Stomach smooth muscle (tissue), 2 donors: ENCODE measurements around the gene DHCR24.

ENCODE experiments used
- H3K27ac ChIP-seq: one replicate; pipeline ENCODE4 v1.7.0; 2013; ENCODE audit warnings: mild to moderate bottlenecking, low read length, inconsistent platforms
- H3K27me3 ChIP-seq, 2 donors: one replicate each; pipeline ENCODE4 v1.7.0; 2013; ENCODE audit warnings: low read length in 2 of 2; ENCODE audit not compliant: insufficient read depth in 2 of 2, control insufficient read depth in 1 of 2
- H3K36me3 ChIP-seq, 2 donors: one replicate each; pipeline ENCODE4 v1.7.0; 2013; ENCODE audit warnings: low read length in 2 of 2; ENCODE audit not compliant: control insufficient read depth in 2 of 2, insufficient read depth in 2 of 2
- H3K4me1 ChIP-seq: one replicate; pipeline ENCODE4 v1.7.0; 2013; ENCODE audit warnings: low read length; ENCODE audit not compliant: control insufficient read depth, insufficient read depth
- H3K4me3 ChIP-seq, 2 donors: one replicate each; pipeline ENCODE4 v1.7.0; 2013; ENCODE audit warnings: low read length in 2 of 2
- H3K9ac ChIP-seq, 2 donors: one replicate each; pipeline ENCODE4 v1.7.0; 2013; ENCODE audit warnings: low read length in 2 of 2, mild to moderate bottlenecking in 1 of 2
- H3K9me3 ChIP-seq, 2 donors: one replicate each; pipeline ENCODE4 v1.7.0; 2013; ENCODE audit warnings: low read length in 2 of 2; ENCODE audit not compliant: control insufficient read depth in 2 of 2
- donor health status: healthy.
- donor health status: Pancreatic carcinoma.

The DHCR24 gene

GRCh38 chr1:54874079-54874830 lies 12.7 kb downstream of the DHCR24 start:
- no peaks in the 10 kb centered on the region for H3K27me3 ChIP-seq
- no peaks in the 10 kb centered on the region for H3K36me3 ChIP-seq
- H3K27ac ChIP-seq = no peak overlapping the region

GRCh38 chr1:54872036-54872331 lies 15.0 kb downstream of the DHCR24 start:
- Histone ChIP-seq H3K9me3 (no peaks in the 10 kb centered on the region), H3K27ac (no peak overlapping the region), H3K4me1 (no peaks in the 10 kb centered on the region), H3K36me3 (no peaks in the 10 kb centered on the region), H3K4me3 (no peak overlapping the region), H3K9ac (no peak overlapping the region), H3K27me3 (no peaks in the 10 kb centered on the region)

More at GRCh38 chr1:54874079-54874830, 12.7 kb downstream of the DHCR24 start:
- no peak overlapping the region for H3K4me3 ChIP-seq
- no peaks in the 10 kb centered on the region for H3K4me1 ChIP-seq
- no peak overlapping the region for H3K9ac ChIP-seq
- H3K9me3 ChIP-seq = no peaks in the 10 kb centered on the region

DNA sequence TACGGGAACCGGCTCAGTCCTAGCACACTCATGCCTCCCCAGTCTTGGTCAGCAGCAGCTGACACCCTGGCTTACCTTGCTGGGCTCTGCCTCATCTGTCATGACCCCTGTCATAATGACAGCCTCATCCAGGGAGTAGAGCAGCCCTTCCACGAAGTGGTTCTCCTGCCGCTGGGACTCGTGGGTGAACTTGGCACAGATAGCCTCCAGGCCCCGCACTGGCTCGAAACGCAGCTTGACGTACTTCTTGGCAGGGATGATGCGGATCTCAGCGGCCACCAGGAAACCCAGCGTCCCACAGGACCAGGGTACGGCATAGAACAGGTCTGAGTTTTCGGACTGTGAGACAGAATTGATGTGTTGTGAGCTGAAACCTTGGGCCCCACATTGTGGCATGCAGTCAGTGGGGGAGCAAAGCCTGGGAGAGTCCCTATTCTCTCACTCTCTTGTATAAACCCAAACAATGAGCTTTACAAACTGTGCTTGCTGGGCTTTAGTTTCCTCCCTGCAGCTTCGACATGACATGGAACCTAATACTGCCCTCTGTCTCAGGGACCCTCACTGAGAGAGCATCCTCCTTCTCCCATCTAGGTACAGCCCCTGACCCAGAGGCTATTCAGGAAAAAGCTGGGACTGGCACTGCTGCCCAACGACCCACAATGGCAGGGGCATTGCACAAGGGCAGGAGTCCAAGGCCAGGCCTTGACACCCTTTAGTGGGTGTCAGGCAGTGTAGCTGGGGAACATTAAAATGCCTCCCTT lies 15.5 kb downstream of the DHCR24 start:
- H3K9me3 ChIP-seq = no peaks in the 10 kb centered on the region
- no peak overlapping the region for H3K27ac ChIP-seq
- no peak overlapping the region for H3K4me3 ChIP-seq
- no peaks in the 10 kb centered on the region for H3K27me3 ChIP-seq
- no peaks in the 10 kb centered on the region for H3K4me1 ChIP-seq
- no peak overlapping the region for H3K9ac ChIP-seq
- no peaks in the 10 kb centered on the region for H3K36me3 ChIP-seq

DNA sequence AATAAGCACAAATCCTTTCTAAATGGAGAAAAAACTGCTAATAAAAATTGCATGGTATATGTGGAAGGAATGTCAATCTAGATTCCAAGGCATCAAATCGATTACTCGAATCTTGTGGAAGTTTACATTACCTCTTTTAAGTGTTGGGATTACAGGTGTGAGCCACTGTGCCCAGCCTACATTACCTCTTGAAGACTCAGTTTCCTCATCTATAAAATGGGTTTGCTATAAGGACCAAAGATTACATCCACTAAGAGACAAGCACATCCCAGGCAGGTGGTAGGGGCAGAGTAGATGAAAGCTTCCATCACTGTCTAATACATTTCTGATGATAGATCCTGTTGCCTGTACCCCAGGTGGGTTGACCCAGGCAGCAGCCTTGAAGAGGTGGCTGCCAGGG lies 16.1 kb downstream of the DHCR24 start:
- Histone ChIP-seq H3K9ac (no peak overlapping the region), H3K9me3 (no peaks in the 10 kb centered on the region), H3K4me1 (no peaks in the 10 kb centered on the region), H3K27ac (no peak overlapping the region), H3K4me3 (no peak overlapping the region), H3K27me3 (no peaks in the 10 kb centered on the region), H3K36me3 (no peaks in the 10 kb centered on the region)

- no peaks in the 10 kb centered on the region for H3K36me3 ChIP-seq
Observed at GRCh38 chr1:54869173-54869851, 17.7 kb downstream of the DHCR24 start.

GRCh38 chr1:54867717-54868057 lies 19.3 kb downstream of the DHCR24 start:
- Histone ChIP-seq H3K9me3 (no peaks in the 10 kb centered on the region), H3K4me1 (no peaks in the 10 kb centered on the region), H3K9ac (no peak overlapping the region), H3K36me3 (no peaks in the 10 kb centered on the region), H3K27ac (no peak overlapping the region), H3K27me3 (no peaks in the 10 kb centered on the region), H3K4me3 (no peak overlapping the region)

More at GRCh38 chr1:54869173-54869851, 17.7 kb downstream of the DHCR24 start:
- Histone ChIP-seq H3K27me3 (no peaks in the 10 kb centered on the region), H3K4me3 (no peak overlapping the region), H3K4me1 (no peaks in the 10 kb centered on the region), H3K9ac (no peak overlapping the region), H3K27ac (no peak overlapping the region), H3K9me3 (no peaks in the 10 kb centered on the region)

DNA sequence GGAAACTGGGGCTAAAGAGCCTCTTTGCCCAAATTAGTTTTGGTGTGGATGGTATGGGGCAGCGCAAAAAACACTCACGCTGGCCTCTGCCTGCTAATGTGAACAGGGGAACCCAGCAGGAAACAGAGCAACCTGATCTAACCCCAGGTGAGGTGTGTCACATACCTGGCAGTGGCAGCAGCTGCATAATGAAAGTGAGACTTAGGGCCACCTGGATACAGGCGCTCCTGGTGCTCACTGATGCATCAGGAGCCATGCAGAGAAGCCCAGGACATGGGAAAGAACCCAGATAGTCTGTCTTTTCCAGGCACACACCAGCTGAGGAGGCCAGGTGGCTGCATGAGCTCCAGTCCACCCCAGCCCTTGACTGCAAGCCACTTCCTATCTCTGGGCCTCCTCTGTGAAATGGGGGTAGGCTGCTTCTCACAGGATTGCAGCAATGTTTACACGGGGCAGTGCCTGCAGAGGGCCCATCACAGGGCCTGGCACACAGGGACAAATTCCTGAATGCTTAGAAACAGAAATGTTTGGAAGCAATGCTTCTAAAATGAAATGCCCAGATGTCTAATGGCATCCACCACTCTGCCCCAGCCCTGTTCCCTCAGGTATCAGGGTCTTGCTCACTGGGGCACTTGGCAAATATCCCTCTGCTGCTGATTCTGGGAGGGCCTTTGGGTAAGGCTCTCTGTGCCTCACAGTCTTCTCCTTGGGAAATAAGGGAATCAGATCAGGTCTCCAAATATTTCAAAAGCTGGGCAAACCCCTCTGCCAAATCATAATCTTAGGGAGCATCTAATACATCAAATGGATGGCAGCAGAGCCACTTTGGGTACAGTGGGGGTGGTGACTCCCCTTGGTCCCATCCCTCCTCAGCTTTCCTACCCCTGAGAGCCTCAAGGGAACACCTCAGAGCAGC lies 19.9 kb downstream of the DHCR24 start:
- H3K4me1 ChIP-seq = no peaks in the 10 kb centered on the region
- no peaks in the 10 kb centered on the region for H3K9me3 ChIP-seq
- H3K27ac ChIP-seq = no peak overlapping the region
- H3K27me3 ChIP-seq = no peaks in the 10 kb centered on the region
- no peaks in the 10 kb centered on the region for H3K36me3 ChIP-seq
- no peak overlapping the region for H3K4me3 ChIP-seq
- no peak overlapping the region for H3K9ac ChIP-seq

GRCh38 chr1:54865238-54866073 lies 21.5 kb downstream of the DHCR24 start:
- Histone ChIP-seq H3K36me3 (no peaks in the 10 kb centered on the region), H3K9me3 (no peaks in the 10 kb centered on the region), H3K27ac (no peak overlapping the region), H3K27me3 (no peaks in the 10 kb centered on the region), H3K4me1 (no peaks in the 10 kb centered on the region), H3K4me3 (no peak overlapping the region), H3K9ac (no peak overlapping the region)

GRCh38 chr1:54864460-54865208 lies 22.4 kb downstream of the DHCR24 start:
- Histone ChIP-seq H3K4me1 (no peaks in the 10 kb centered on the region), H3K36me3 (no peaks in the 10 kb centered on the region), H3K9ac (no peak overlapping the region), H3K27ac (no peak overlapping the region), H3K27me3 (no peaks in the 10 kb centered on the region), H3K9me3 (no peaks in the 10 kb centered on the region), H3K4me3 (no peak overlapping the region)
